Measurements from ENCODE around the gene HS3ST5. TPM values are rescaled to one million over a fixed set of nuclear protein-coding genes. Genes with fewer than 3 reads are reported as not detected.

Gene HS3ST5
- total RNA-seq, 1 donor from 2014 or later: not detected

DNA sequence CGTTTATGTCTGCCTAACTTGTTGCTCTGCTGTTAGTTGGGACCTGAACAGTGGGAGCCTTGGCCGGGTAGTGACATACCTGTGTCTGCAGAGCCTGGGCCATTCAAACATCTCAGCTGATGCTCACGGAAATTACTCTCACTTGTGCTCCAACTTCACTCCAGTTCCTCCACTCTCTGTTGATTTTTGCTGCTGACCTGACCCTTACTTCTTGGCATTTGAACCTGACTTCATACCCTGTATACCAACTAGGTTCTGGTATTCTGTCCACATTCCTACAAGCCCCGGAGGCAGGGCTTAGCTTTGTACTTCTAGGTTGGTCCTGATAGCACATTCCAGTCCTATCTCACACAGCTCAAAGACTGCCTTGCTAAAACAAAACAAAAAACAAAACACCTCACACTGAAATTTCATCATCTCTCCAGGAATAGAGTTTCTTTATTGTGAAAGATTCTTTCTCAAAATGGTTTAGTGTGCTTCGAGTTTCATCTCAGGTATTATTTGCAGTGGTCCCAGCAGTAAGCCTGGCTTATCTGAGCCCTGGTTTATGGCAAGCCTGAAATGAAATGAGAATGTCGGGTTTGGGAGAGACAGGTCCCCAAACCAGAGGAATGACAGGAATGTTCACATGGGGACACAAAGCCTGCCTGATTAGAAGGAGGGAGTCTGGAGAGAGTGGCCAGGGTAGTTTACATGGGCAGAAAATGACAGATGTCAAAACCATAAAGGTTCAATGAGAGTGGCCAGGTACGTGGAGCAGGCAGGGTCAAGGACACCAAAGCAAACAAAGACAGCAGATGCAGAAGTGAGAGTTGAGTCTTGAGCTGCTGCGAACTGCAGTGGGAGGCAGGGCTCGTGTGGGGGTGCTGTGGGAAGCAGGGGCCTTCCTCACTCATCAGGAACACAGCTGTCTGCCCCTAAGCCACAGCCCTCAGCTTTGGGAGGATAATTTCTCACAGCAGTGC is 197.7 kb downstream of the HS3ST5 start:
- peak; percentile 1 for DNase-seq (ENCODE audit: low read depth)
- TF ChIP-seq CTCF (IDR thresholded peaks at IDR 0.05; ENCODE audit: insufficient read depth, low read length, severe bottlenecking): no peak
- Histone ChIP-seq H3K36me3 (ENCODE audit: control insufficient read depth, insufficient read depth, low read length) (no peaks in the 10 kb centered on the region), H3K27me3 (ENCODE audit: control insufficient read depth, insufficient read depth, low read length) (no peaks in the 10 kb centered on the region), H3K4me3 (ENCODE audit: low read depth, low read length) (no peak overlapping the region)
- no peak for FAIRE-seq

DNA sequence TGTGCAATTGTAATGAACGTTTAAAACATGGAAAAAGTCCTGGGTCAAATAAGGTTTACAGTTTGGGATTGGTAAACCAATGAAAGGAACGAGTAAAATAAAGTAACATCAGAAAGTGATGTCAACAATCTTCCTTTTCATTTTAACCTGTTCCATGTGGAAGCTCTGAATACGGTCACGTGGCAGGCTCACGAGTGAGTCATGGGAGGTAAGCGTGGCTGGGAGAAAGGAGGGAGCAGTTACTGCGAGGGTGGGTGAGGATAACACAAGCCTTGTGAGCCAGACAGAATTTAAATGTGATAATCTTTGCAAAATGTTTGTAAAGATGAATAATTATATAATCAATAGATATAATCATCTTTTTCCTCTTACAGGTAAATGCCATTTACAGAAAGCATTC is 200.6 kb downstream of the HS3ST5 start:
- no peak for DNase-seq (ENCODE audit: low read depth)
- H3K4me3 ChIP-seq (ENCODE audit: low read depth, low read length): no peak overlapping the region
- H3K27me3 ChIP-seq (ENCODE audit: control insufficient read depth, insufficient read depth, low read length): no peaks in the 10 kb centered on the region
- peak; percentile 23 for FAIRE-seq
- no peaks in the 10 kb centered on the region for H3K36me3 ChIP-seq (ENCODE audit: control insufficient read depth, insufficient read depth, low read length)
- TF ChIP-seq CTCF (IDR thresholded peaks at IDR 0.05; ENCODE audit: insufficient read depth, low read length, severe bottlenecking): no peak

DNA sequence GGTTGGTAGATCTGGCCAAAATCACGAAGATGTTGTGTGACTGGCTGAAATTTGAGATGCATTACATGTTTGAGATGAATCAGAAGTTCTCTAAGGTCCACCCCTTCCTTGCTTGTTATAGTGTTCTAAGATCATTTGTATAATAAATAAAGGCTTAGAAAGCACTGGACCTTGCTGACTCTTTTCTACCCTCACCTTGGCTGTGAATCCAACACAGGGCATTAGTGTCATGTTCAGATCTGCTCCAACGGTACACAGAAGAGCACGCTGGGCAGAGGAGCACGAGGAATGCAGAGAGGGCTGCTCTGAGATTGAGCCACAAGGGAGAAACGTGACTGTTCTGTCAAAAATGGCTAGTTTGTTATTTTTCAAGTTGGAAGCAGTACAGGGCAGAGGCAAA is 202.4 kb downstream of the HS3ST5 start:
- TF ChIP-seq CTCF (IDR thresholded peaks at IDR 0.05; ENCODE audit: insufficient read depth, low read length, severe bottlenecking): no peak
- Histone ChIP-seq H3K27me3 (ENCODE audit: control insufficient read depth, insufficient read depth, low read length) (no peaks in the 10 kb centered on the region), H3K36me3 (ENCODE audit: control insufficient read depth, insufficient read depth, low read length) (no peaks in the 10 kb centered on the region), H3K4me3 (ENCODE audit: low read depth, low read length) (no peak overlapping the region)
- FAIRE-seq (no peak), DNase-seq (ENCODE audit: low read depth) (peak; percentile 2)

DNA sequence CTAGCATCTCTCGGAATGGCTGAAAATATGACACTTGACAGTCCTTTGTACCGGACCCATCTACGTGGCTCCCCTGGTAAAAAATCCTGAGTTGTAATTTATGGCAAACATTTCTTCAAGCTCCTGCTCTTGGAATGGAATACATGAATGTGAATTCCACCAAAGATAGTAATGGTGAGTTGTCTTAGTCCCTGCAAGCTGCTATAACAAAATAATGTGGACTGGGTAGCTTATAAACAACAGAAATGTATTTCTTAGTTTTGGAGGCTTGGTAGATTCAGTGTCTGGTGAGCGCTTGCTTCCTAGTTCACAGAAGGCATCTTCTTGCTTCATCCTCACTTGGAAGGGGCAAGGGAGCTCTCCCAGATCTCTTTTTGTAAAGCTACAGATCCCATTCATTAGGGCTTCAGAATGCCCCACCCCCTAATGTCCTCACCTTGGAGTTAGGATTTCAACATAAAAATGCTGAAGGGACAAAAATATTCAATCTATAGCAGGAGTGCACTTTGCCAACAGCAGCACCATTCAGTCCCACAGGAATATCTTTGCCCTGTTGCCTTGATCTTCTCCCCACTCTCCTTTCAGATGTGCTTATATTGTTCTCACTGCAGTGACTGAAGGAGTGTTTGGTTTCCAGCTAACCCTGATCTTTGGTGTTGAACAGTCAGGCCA is 204.1 kb downstream of the HS3ST5 start:
- H3K4me3 ChIP-seq (ENCODE audit: low read depth, low read length): no peak overlapping the region
- no peak for FAIRE-seq
- no peak for TF ChIP-seq CTCF (IDR thresholded peaks at IDR 0.05; ENCODE audit: insufficient read depth, low read length, severe bottlenecking)
- DNase-seq (ENCODE audit: low read depth): no peak
- no peaks in the 10 kb centered on the region for H3K27me3 ChIP-seq (ENCODE audit: control insufficient read depth, insufficient read depth, low read length)
- H3K36me3 ChIP-seq (ENCODE audit: control insufficient read depth, insufficient read depth, low read length): no peaks in the 10 kb centered on the region

DNA sequence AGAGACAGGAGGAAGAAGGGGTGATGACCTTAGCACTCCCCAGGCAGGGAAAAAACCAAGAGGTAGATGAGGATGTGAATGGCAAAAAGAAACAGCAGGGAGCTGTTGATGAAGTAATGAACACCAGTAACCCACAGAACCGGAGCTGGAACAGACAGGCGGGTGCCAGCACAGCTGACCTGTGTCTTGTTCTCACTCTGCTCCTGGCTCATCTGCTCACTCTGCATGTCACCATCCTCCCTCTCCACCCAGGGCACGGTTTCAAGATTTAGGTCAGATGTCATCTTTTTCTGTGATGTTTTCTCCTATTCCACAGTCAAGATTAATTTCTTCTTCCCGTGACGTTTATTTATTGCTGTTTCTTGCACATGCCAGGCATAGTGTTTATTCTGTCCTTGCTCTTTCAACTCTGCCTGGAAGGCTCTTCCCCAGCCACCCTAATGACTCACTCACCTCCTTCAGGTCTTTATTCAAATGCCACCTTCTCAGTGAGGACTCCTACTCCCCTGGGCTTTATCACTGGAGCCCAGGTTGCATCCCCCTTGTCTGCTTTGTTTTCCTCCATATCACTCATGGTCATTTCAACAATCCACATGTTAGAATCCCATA is 207.4 kb downstream of the HS3ST5 start:
- no peaks in the 10 kb centered on the region for H3K27me3 ChIP-seq (ENCODE audit: control insufficient read depth, insufficient read depth, low read length)
- FAIRE-seq (no peak), DNase-seq (ENCODE audit: low read depth) (no peak)
- H3K4me3 ChIP-seq (ENCODE audit: low read depth, low read length): no peak overlapping the region
- no peaks in the 10 kb centered on the region for H3K36me3 ChIP-seq (ENCODE audit: control insufficient read depth, insufficient read depth, low read length)
- no peak for TF ChIP-seq CTCF (IDR thresholded peaks at IDR 0.05; ENCODE audit: insufficient read depth, low read length, severe bottlenecking)
